Measurements from ENCODE around the gene PEX10. TPM values are rescaled to one million over a fixed set of nuclear protein-coding genes. Genes with fewer than 3 reads are reported as not detected.
A peak's percentile ranks its signal among the peaks of the same experiment; 100 is the strongest.
"Not testable (repeated sequence)": the region's sequence is repeated elsewhere in the genome, so short reads cannot be mapped to it uniquely, and the experiment has no call there.

PEX10 gene
- total RNA-seq, 1 donor from 2014 or later: 15.8 TPM

- Histone ChIP-seq H3K4me1 (no peaks in the 10 kb centered on the region), H3K9me3 (replicated peaks) (no peaks in the 10 kb centered on the region), H3K27ac (replicated peaks) (no peak overlapping the region), H3K4me3 (no peak overlapping the region), H3K36me3 (no peaks in the 10 kb centered on the region), H3K27me3 (ENCODE audit: low read depth) (peaks cover 76% of the 10 kb centered on the region)
- no peak for DNase-seq
- no peak for TF ChIP-seq CTCF (IDR thresholded peaks at IDR 0.05; ENCODE audit: borderline replicate concordance)
- intact Hi-C loops (cut with micrococcal nuclease): no loop called here
These were observed 30.3 kb upstream of the PEX10 start for GRCh38 chr1:2442661-2443060.

DNA sequence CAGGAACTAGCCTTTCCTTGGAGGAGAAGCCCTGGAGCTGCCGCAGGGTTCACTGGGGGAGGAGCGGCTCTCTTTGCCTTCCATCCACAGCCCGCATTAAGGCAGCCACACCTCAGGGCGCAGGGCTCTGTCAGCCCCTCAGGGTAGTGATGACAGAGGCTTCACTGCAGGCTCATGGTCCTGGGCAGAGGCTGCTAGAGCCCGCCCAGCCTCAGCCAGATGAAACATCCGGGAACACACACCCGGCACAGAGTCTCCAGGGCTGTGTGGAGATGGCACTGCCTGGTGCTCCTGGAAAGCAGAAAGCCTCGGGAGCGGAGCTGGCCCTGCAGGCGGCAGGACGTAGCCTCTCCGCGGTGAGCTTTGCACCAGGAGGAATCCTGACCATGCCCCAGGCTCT lies 29.4 kb upstream of the PEX10 start:
- Histone ChIP-seq H3K27me3 (ENCODE audit: low read depth) (peaks cover 72% of the 10 kb centered on the region), H3K27ac (replicated peaks) (no peak overlapping the region), H3K9me3 (replicated peaks) (no peaks in the 10 kb centered on the region), H3K4me1 (no peaks in the 10 kb centered on the region), H3K36me3 (no peaks in the 10 kb centered on the region), H3K4me3 (no peak overlapping the region)
- no peak for TF ChIP-seq CTCF (IDR thresholded peaks at IDR 0.05; ENCODE audit: borderline replicate concordance)
- DNase-seq: no peak
- intact Hi-C loops (cut with micrococcal nuclease): no loop called here

DNA sequence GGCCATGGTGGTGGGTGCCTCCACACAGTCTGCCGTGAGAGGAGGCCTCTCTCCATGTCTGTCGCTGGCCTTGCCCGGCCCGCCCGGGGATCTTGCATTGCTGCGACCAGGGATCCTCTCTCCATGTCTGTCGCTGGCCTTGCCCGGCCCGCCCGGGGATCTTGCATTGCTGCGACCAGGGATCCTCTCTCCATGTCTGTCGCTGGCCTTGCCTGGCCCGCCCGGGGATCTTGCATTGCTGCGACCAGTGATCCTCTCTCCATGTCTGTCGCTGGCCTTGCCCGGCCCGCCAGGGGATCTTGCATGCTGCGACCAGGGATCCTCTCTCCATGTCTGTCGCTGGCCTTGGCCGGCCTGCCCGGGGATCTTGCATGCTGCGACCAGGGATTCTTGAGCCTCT lies 28.0 kb upstream of the PEX10 start:
- H3K27ac ChIP-seq (replicated peaks); H3K36me3 ChIP-seq; H3K4me1 ChIP-seq; intact Hi-C loops (cut with micrococcal nuclease); H3K9me3 ChIP-seq (replicated peaks); H3K4me3 ChIP-seq: not testable (repeated sequence)
- peak; percentile 28 for DNase-seq
- peaks cover 63% of the 10 kb centered on the region for H3K27me3 ChIP-seq (ENCODE audit: low read depth)

- intact Hi-C loops (cut with micrococcal nuclease): no loop called here
- H3K27me3 ChIP-seq (ENCODE audit: low read depth): peaks cover 63% of the 10 kb centered on the region
These were observed 27.0 kb upstream of the PEX10 start for GRCh38 chr1:2439369-2439768.

GRCh38 chr1:2438641-2439040 lies 26.3 kb upstream of the PEX10 start:
- Histone ChIP-seq H3K27ac (replicated peaks) (no peak overlapping the region), H3K27me3 (ENCODE audit: low read depth) (peaks cover 63% of the 10 kb centered on the region)
- intact Hi-C loops (cut with micrococcal nuclease): no loop called here

More at GRCh38 chr1:2439369-2439768, 27.0 kb upstream of the PEX10 start:
- H3K4me3 ChIP-seq: no peak overlapping the region
- H3K4me1 ChIP-seq: no peaks in the 10 kb centered on the region
- DNase-seq: no peak
- H3K9me3 ChIP-seq (replicated peaks): no peaks in the 10 kb centered on the region
- H3K36me3 ChIP-seq: no peaks in the 10 kb centered on the region
- no peak overlapping the region for H3K27ac ChIP-seq (replicated peaks)
- TF ChIP-seq CTCF (IDR thresholded peaks at IDR 0.05; ENCODE audit: borderline replicate concordance): no peak

DNA sequence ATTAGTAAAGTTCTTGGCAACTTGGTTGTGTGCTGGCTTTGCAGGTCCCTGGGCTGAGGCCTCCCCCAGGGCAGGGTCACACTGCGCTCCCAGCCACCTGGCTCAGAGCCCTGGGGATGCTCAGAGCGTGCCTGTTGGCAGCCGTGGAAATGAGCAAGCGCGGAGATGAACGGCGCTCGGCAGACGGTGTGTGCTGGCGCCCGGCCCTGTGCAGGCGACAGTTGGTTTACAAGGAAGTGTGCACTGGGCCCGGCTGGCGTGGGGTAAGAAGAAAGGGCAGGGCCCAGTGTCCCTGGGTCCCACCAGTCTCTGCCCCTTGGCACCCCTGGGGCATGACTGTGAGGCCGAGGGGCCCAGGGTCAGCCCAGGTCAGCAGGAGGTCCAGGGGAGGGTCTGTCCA lies 25.7 kb upstream of the PEX10 start:
- intact Hi-C loops (cut with micrococcal nuclease): no loop called here
- no peak overlapping the region for H3K4me3 ChIP-seq
- H3K27ac ChIP-seq (replicated peaks): no peak overlapping the region
- no peak for TF ChIP-seq CTCF (IDR thresholded peaks at IDR 0.05; ENCODE audit: borderline replicate concordance)
- no peaks in the 10 kb centered on the region for H3K4me1 ChIP-seq
- H3K9me3 ChIP-seq (replicated peaks): no peaks in the 10 kb centered on the region
- no peak for DNase-seq
- H3K36me3 ChIP-seq: no peaks in the 10 kb centered on the region
- H3K27me3 ChIP-seq (ENCODE audit: low read depth): peaks cover 63% of the 10 kb centered on the region

More at GRCh38 chr1:2438641-2439040, 26.3 kb upstream of the PEX10 start:
- no peak for TF ChIP-seq CTCF (IDR thresholded peaks at IDR 0.05; ENCODE audit: borderline replicate concordance)
- no peaks in the 10 kb centered on the region for H3K36me3 ChIP-seq
- no peaks in the 10 kb centered on the region for H3K4me1 ChIP-seq
- H3K9me3 ChIP-seq (replicated peaks): no peaks in the 10 kb centered on the region
- no peak overlapping the region for H3K4me3 ChIP-seq
- no peak for DNase-seq
